IMR-90 (cell line): Measurements from ENCODE around the gene KCNQ2. TPM values are rescaled to one million over a fixed set of nuclear protein-coding genes. Genes with fewer than 3 reads are reported as not detected.

Experiments
- ATAC-seq: fragments of 200-7000 bp; cut with Tn5 transposase; 2 replicates; pipeline ENCODE4 v1.9.1; 2020; ENCODE audit warnings: low read depth, mild to moderate bottlenecking, moderate library complexity
- BruUV-seq: library from RNA; stranded (reverse); fragments of 400-500 nt; replicated peaks from 2 replicates; lab custom pipeline; 2021; lab: Mats Ljungman, UMichigan
- CTCF ChIA-PET: fragments of 300-600 bp; formaldehyde crosslinking; extraction: SDS; loops from one replicate; lab custom pipeline; 2021; ENCODE audit warnings: antibody characterized with exemption; lab: Yijun Ruan, JAX
- POLR2A ChIA-PET: fragments of 300-600 bp; sonication (Branson Sonifier 250); formaldehyde crosslinking; loops from one replicate; lab custom pipeline; 2022; ENCODE audit warnings: antibody characterized with exemption; ENCODE audit not compliant: unreplicated experiment; lab: Charles Lee
- DNase-seq: peaks from one replicate; pipeline ENCODE4 v3.0.0; 2013
- H2AFZ ChIP-seq: replicated peaks from 2 replicates; pipeline ENCODE3; 2013; ENCODE audit warnings: low read length, mild to moderate bottlenecking; ENCODE audit not compliant: poor library complexity
- H2AK5ac ChIP-seq: 2 replicates; pipeline ENCODE4 v1.6.1; 2013; ENCODE audit warnings: low read depth, low read length, inconsistent platforms
- H2AK9ac ChIP-seq: replicated peaks from 2 replicates; pipeline ENCODE3; 2013; ENCODE audit warnings: mild to moderate bottlenecking, low read depth, low read length, moderate library complexity; ENCODE audit not compliant: poor library complexity
- H2BK120ac ChIP-seq: 2 replicates; pipeline ENCODE4 v1.6.1; 2013; ENCODE audit warnings: low read depth, low read length, inconsistent platforms
- H2BK15ac ChIP-seq: 3 replicates; pipeline ENCODE4 v1.6.1; 2013; ENCODE audit warnings: low read depth, low read length, inconsistent platforms
- H2BK20ac ChIP-seq: 2 replicates; pipeline ENCODE4 v1.6.1; 2013; ENCODE audit warnings: low read depth, mild to moderate bottlenecking, inconsistent platforms, low read length, moderate library complexity
- H2BK5ac ChIP-seq: 2 replicates; pipeline ENCODE4 v1.6.1; 2013; ENCODE audit warnings: mild to moderate bottlenecking, low read depth, low read length, inconsistent platforms; ENCODE audit not compliant: poor library complexity, severe bottlenecking
- H3K14ac ChIP-seq: replicated peaks from 2 replicates; pipeline ENCODE4 v1.6.1; 2013; ENCODE audit warnings: low read depth, low read length, inconsistent platforms
- H3K18ac ChIP-seq: 2 replicates; pipeline ENCODE4 v1.6.1; 2013; ENCODE audit warnings: low read depth, low read length, control low read depth
- H3K23ac ChIP-seq: 2 replicates; pipeline ENCODE4 v1.6.1; 2013; ENCODE audit warnings: low read depth, low read length, inconsistent platforms
- H3K27ac ChIP-seq: 2 replicates; pipeline ENCODE4 v1.5.1; 2013; ENCODE audit warnings: mild to moderate bottlenecking, control low read depth, low read length; ENCODE audit not compliant: insufficient read depth
- H3K27me3 ChIP-seq: 2 replicates; pipeline ENCODE4 v1.6.1; 2013; ENCODE audit warnings: low read length; ENCODE audit not compliant: control insufficient read depth, insufficient read depth
- H3K36me3 ChIP-seq: 2 replicates; pipeline ENCODE4 v1.6.1; 2013; ENCODE audit warnings: low read length, mixed read lengths; ENCODE audit not compliant: control insufficient read depth, insufficient read depth
- H3K4ac ChIP-seq: 2 replicates; pipeline ENCODE4 v1.6.1; 2013; ENCODE audit warnings: low read depth, low read length, inconsistent platforms
- H3K4me1 ChIP-seq: 2 replicates; pipeline ENCODE4 v1.6.1; 2013; ENCODE audit warnings: low read length, mixed read lengths; ENCODE audit not compliant: control insufficient read depth, insufficient read depth
- H3K4me2 ChIP-seq: 2 replicates; pipeline ENCODE4 v1.6.1; 2013; ENCODE audit warnings: low read depth, mild to moderate bottlenecking, control low read depth, low read length, moderate library complexity
- H3K4me3 ChIP-seq: 2 replicates; pipeline ENCODE4 v1.5.1; 2013; ENCODE audit warnings: low read depth, mild to moderate bottlenecking, control low read depth, low read length, moderate library complexity; ENCODE audit not compliant: insufficient read depth
- H3K56ac ChIP-seq: 2 replicates; pipeline ENCODE4 v1.6.1; 2013; ENCODE audit warnings: low read length, inconsistent platforms; ENCODE audit not compliant: insufficient read depth; ENCODE audit errors: extremely low read depth
- H3K79me1 ChIP-seq, 2 experiments: 2 replicates each; pipeline ENCODE4 v1.6.1; 2013; ENCODE audit warnings: low read length in 2 of 2, inconsistent platforms in 1 of 2, low read depth in 1 of 2
- H3K9ac ChIP-seq: 2 replicates; pipeline ENCODE4 v1.6.1; 2013; ENCODE audit warnings: low read depth, low read length, control low read depth
- H3K9me1 ChIP-seq: 2 replicates; pipeline ENCODE4 v1.6.1; 2013; ENCODE audit warnings: low read length, inconsistent platforms; ENCODE audit not compliant: insufficient read depth
- H3K9me3 ChIP-seq: 2 replicates; pipeline ENCODE4 v1.6.1; 2013; ENCODE audit warnings: low read length; ENCODE audit not compliant: control insufficient read depth, insufficient read depth
- H4K20me1 ChIP-seq: 2 replicates; pipeline ENCODE4 v1.6.1; 2013; ENCODE audit warnings: low read length, inconsistent platforms; ENCODE audit not compliant: insufficient read depth
- H4K5ac ChIP-seq: 2 replicates; pipeline ENCODE4 v1.6.1; 2013; ENCODE audit warnings: mild to moderate bottlenecking, low read depth, low read length, control low read depth
- H4K8ac ChIP-seq, 2 experiments: 2 replicates each; pipeline ENCODE4 v1.6.1; 2013; ENCODE audit warnings: low read depth in 2 of 2, low read length in 2 of 2, control low read depth in 1 of 2, inconsistent platforms in 1 of 2
- H4K91ac ChIP-seq: 2 replicates; pipeline ENCODE4 v1.6.1; 2013; ENCODE audit warnings: low read depth, low read length, inconsistent platforms; ENCODE audit not compliant: insufficient read depth
- BHLHE40 ChIP-seq: fragments of 150-350 bp; IDR thresholded peaks from 2 replicates; pipeline ENCODE4 v1.6.1; 2016; ENCODE audit warnings: mild to moderate bottlenecking, low read depth, low read length
- CEBPB ChIP-seq: IDR thresholded peaks from 2 replicates; pipeline ENCODE4 v1.6.1; 2012; ENCODE audit warnings: low read depth, low read length, improper control_type of control experiment
- CHD1 ChIP-seq: IDR thresholded peaks from 2 replicates; pipeline ENCODE4 v1.6.1; 2012; ENCODE audit warnings: low read depth, low read length, improper control_type of control experiment
- FOS ChIP-seq: fragments of 150-350 bp; IDR thresholded peaks from 2 replicates; pipeline ENCODE4 v1.6.1; 2016; ENCODE audit warnings: low read depth, low read length
- MAFK ChIP-seq: IDR thresholded peaks from 2 replicates; pipeline ENCODE4 v1.6.1; 2012; ENCODE audit warnings: low read depth, low read length, improper control_type of control experiment
- MAZ ChIP-seq: IDR thresholded peaks from 2 replicates; pipeline ENCODE4 v1.6.1; 2012; ENCODE audit warnings: low read depth, mild to moderate bottlenecking, low read length, improper control_type of control experiment, moderate library complexity, borderline replicate concordance
- MXI1 ChIP-seq: IDR thresholded peaks from 2 replicates; pipeline ENCODE4 v1.6.1; 2012; ENCODE audit warnings: low read depth, mild to moderate bottlenecking, low read length, moderate library complexity, borderline replicate concordance
- NFE2L2 ChIP-seq: fragments of 150-350 bp; IDR thresholded peaks from 2 replicates; pipeline ENCODE4 v1.6.1; 2016; ENCODE audit warnings: low read depth, mild to moderate bottlenecking, low read length
- POLR2A ChIP-seq: IDR thresholded peaks from 2 replicates; pipeline ENCODE4 v1.6.1; 2012; ENCODE audit warnings: mild to moderate bottlenecking, low read depth, low read length
- RAD21 ChIP-seq: IDR thresholded peaks from 2 replicates; pipeline ENCODE4 v1.6.1; 2012; ENCODE audit warnings: low read length, improper control_type of control experiment
- RCOR1 ChIP-seq: IDR thresholded peaks from 2 replicates; pipeline ENCODE4 v1.6.1; 2012; ENCODE audit warnings: mild to moderate bottlenecking, low read length, improper control_type of control experiment; ENCODE audit not compliant: insufficient replicate concordance
- RFX5 ChIP-seq: IDR thresholded peaks from 2 replicates; pipeline ENCODE4 v1.8.0; 2012; ENCODE audit warnings: low read depth, mild to moderate bottlenecking, low read length, moderate library complexity
- SMC3 ChIP-seq: fragments of 150-350 bp; IDR thresholded peaks from 2 replicates; pipeline ENCODE4 v1.6.1; 2016; ENCODE audit warnings: low read depth, mild to moderate bottlenecking, antibody characterized with exemption, low read length, moderate library complexity
- WGBS, 2 experiments: methylation state at CpG; one replicate each; pipeline versions ENCODE4 v1.1.5 to v1.1.7; 2013; ENCODE audit warnings: missing lambda C conversion rate in 2 of 2; ENCODE audit not compliant: insufficient read length in 1 of 2; ENCODE audit errors: extremely low coverage in 2 of 2; 5-methylcytosine and 5-hydroxymethylcytosine counted together
- dilution Hi-C: fragments of 300-500 bp; cut with HindIII; formaldehyde crosslinking; loops from one replicate; pipeline ENCODE4 v1.14.3; 2018; ENCODE audit warnings: low sequenced_read_pairs; ENCODE audit not compliant: unreplicated experiment
- in situ Hi-C: fragments of 300-500 bp; cut with MboI; formaldehyde crosslinking; loops from 3 replicates; pipeline ENCODE4 v1.14.3; 2019; ENCODE audit warnings: low sequenced_read_pairs, inconsistent platforms, mixed read lengths
- intact Hi-C: fragments of 100-400 bp; cut with micrococcal nuclease; formaldehyde crosslinking; loops from 2 replicates; pipeline ENCODE4 v1.10.0; 2022
- polyA plus RNA-seq, 3 experiments: library from polyadenylated mRNA; depleted of rRNA; stranded (reverse); fragments of >200 nt; gene quantifications; 2 replicates each; pipeline ENCODE4 v1.2.3, GENCODE V29; 2012; ENCODE audit warnings: low replicate concordance in 1 of 3
- total RNA-seq: library from RNA; depleted of rRNA; stranded (reverse); fragments of >200 nt; gene quantifications from 2 replicates; pipeline ENCODE4 v1.2.3, GENCODE V29; 2012
- TF ChIP-seq, protein P1 (sequence below): fragments of 150-350 bp; IDR thresholded peaks from 2 replicates; pipeline ENCODE4 v1.6.1; 2017; ENCODE audit warnings: mild to moderate bottlenecking, antibody characterized with exemption, low read length, low read depth
- TF ChIP-seq, protein P2 (sequence below): fragments of 150-350 bp; IDR thresholded peaks from 2 replicates; pipeline ENCODE4 v1.6.1; 2016; ENCODE audit warnings: low read depth, mild to moderate bottlenecking, low read length, moderate library complexity, borderline replicate concordance
- TF ChIP-seq, protein P3 (sequence below): conservative IDR thresholded peaks from 2 replicates; pipeline ENCODE4 v1.5.1; 2012; ENCODE audit warnings: mild to moderate bottlenecking, low read depth, low read length, improper control_type of control experiment

The KCNQ2 gene
- total and polyA plus RNA-seq, 2 of the 4 experiments (the other 2 are of a cell fraction) = 0.02 TPM; not detected in 1

DNA sequence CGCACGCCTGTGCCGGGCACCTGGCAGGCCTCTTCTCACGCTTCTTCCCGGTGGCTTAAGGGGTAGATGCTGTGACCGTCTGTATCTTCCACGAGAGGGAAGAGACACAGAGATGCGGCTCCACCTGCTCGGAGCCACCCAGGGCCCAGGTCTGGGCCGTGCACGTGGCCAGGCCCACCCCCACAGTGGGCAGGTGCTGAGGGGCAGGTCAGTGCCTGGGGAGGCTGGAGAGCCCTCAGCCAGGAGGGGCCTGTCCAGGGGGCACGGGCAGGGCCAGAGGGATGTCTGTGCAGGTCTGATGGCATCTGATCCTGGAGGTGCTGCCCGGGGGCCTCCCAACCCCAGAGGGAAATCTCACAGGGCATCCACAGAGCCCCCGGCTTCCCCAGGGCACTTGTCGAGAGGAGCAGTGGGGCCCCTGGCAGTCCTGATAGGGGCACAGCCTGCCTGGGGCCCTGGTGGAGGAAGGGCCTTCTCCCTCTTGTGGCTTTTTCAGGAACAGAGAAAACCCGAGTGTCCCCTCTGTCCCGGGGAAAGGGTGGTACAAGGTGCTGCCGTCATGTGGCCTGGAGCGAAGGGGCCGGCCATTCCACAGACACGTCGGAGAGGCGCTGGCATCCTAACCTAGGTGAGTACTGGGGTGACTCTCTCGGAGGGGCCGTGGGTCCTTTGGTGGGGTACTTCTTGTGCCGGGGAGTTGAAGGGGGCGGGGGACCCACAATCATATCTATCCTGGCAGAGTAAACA is 61.1 kb downstream of the KCNQ2 start:
- POLR2A ChIA-PET = no interaction called here
- H3K27me3 ChIP-seq = peaks cover 35% of the 10 kb centered on the region

More for the DNA sequence above, 61.1 kb downstream of the KCNQ2 start:
- DNase-seq (no peak), ATAC-seq (no peak)
- no peak overlapping the region for H3K27ac ChIP-seq
- in situ Hi-C loops = no loop called here
- no peak overlapping the region for H3K9ac ChIP-seq
- no peak overlapping the region for H4K8ac ChIP-seq
- dilution Hi-C loops = no loop called here
- intact Hi-C loops = no loop called here
- no peaks in the 10 kb centered on the region for H3K36me3 ChIP-seq
- H3K23ac ChIP-seq = no peak overlapping the region
- H3K9me3 ChIP-seq = no peaks in the 10 kb centered on the region
- H2AK9ac ChIP-seq = no peak overlapping the region
- no peaks in the 10 kb centered on the region for H4K20me1 ChIP-seq
- H2BK5ac ChIP-seq = no peak overlapping the region
- H2BK120ac ChIP-seq = no peak overlapping the region
- no peak overlapping the region for H2BK20ac ChIP-seq
- H3K9me1 ChIP-seq = no peaks in the 10 kb centered on the region
- 76% methylated on average over 5 of the region's 27 CpGs; no CpG with 5 or more reads in 1 of the 2 experiments for WGBS, 2 experiments
- no peaks in the 10 kb centered on the region for H3K79me1 ChIP-seq
- no peak overlapping the region for H4K5ac ChIP-seq
- no peak overlapping the region for H2AFZ ChIP-seq
- H3K4me3 ChIP-seq = no peak overlapping the region
- TF ChIP-seq MAZ = no peak
- no peak for TF ChIP-seq CHD1
- TF ChIP-seq POLR2A = no peak
- TF ChIP-seq NFE2L2 = no peak
- no peak for TF ChIP-seq CEBPB
- TF ChIP-seq MXI1 = no peak
- TF ChIP-seq SMC3 = no peak
- TF ChIP-seq RFX5 = no peak
- TF ChIP-seq, protein P1, sequence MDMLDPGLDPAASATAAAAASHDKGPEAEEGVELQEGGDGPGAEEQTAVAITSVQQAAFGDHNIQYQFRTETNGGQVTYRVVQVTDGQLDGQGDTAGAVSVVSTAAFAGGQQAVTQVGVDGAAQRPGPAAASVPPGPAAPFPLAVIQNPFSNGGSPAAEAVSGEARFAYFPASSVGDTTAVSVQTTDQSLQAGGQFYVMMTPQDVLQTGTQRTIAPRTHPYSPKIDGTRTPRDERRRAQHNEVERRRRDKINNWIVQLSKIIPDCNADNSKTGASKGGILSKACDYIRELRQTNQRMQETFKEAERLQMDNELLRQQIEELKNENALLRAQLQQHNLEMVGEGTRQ = no peak
- TF ChIP-seq BHLHE40 = no peak
- no peak for TF ChIP-seq RCOR1
- TF ChIP-seq RAD21 = no peak
- TF ChIP-seq, protein P2, sequence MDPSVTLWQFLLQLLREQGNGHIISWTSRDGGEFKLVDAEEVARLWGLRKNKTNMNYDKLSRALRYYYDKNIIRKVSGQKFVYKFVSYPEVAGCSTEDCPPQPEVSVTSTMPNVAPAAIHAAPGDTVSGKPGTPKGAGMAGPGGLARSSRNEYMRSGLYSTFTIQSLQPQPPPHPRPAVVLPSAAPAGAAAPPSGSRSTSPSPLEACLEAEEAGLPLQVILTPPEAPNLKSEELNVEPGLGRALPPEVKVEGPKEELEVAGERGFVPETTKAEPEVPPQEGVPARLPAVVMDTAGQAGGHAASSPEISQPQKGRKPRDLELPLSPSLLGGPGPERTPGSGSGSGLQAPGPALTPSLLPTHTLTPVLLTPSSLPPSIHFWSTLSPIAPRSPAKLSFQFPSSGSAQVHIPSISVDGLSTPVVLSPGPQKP = no peak
- no peak for TF ChIP-seq FOS
- TF ChIP-seq, protein P3, sequence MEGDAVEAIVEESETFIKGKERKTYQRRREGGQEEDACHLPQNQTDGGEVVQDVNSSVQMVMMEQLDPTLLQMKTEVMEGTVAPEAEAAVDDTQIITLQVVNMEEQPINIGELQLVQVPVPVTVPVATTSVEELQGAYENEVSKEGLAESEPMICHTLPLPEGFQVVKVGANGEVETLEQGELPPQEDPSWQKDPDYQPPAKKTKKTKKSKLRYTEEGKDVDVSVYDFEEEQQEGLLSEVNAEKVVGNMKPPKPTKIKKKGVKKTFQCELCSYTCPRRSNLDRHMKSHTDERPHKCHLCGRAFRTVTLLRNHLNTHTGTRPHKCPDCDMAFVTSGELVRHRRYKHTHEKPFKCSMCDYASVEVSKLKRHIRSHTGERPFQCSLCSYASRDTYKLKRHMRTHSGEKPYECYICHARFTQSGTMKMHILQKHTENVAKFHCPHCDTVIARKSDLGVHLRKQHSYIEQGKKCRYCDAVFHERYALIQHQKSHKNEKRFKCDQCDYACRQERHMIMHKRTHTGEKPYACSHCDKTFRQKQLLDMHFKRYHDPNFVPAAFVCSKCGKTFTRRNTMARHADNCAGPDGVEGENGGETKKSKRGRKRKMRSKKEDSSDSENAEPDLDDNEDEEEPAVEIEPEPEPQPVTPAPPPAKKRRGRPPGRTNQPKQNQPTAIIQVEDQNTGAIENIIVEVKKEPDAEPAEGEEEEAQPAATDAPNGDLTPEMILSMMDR = no peak
- no peak for TF ChIP-seq MAFK
- H3K18ac ChIP-seq = no peak overlapping the region
- CTCF ChIA-PET = no interaction called here
- H3K14ac ChIP-seq = no peak overlapping the region
- no peak overlapping the region for H2BK15ac ChIP-seq
- no peak overlapping the region for H3K56ac ChIP-seq
- H2AK5ac ChIP-seq = no peak overlapping the region
- no peak overlapping the region for H3K4ac ChIP-seq
- no peak overlapping the region for H4K91ac ChIP-seq
- BruUV-seq = no TSS peak
- no peaks in the 10 kb centered on the region for H3K4me1 ChIP-seq
- H3K4me2 ChIP-seq = no peak overlapping the region
